ENCODE results near the gene ADIRF.
"Not testable (repeated sequence)": the region's sequence is repeated elsewhere in the genome, so short reads cannot be mapped to it uniquely, and the experiment has no call there.

DNA sequence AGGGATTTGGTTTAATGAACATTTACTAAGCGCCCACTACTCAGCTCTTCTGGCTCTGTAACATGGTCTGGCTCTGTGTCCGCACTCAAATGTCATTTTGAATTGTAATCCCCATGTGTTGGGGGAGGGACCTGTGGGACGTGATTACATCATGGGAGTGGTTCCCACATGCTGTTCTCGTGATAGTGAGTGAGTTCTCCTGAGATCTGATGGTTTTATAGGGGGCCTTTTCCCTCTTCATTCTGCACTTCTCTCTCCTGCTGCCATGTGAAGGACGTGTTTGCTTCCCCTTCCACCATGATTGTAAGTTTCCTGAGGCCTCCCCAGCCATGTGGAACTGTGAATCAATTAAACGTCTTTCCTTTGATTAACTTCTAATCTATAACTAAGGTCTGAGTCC lies 12.7 kb downstream of the ADIRF start:
- TF ChIP-seq, protein P1, sequence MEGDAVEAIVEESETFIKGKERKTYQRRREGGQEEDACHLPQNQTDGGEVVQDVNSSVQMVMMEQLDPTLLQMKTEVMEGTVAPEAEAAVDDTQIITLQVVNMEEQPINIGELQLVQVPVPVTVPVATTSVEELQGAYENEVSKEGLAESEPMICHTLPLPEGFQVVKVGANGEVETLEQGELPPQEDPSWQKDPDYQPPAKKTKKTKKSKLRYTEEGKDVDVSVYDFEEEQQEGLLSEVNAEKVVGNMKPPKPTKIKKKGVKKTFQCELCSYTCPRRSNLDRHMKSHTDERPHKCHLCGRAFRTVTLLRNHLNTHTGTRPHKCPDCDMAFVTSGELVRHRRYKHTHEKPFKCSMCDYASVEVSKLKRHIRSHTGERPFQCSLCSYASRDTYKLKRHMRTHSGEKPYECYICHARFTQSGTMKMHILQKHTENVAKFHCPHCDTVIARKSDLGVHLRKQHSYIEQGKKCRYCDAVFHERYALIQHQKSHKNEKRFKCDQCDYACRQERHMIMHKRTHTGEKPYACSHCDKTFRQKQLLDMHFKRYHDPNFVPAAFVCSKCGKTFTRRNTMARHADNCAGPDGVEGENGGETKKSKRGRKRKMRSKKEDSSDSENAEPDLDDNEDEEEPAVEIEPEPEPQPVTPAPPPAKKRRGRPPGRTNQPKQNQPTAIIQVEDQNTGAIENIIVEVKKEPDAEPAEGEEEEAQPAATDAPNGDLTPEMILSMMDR (optimal IDR thresholded peaks at IDR 0.05 in 1 of 3, IDR thresholded peaks at IDR 0.05 in 1 of 3, conservative IDR thresholded peaks at IDR 0.05 in 1 of 3; ENCODE audit: extremely low read depth in 1 of 3, insufficient read depth in 2 of 3, low read length in 3 of 3), result not testable (repeated sequence)
- not testable (repeated sequence) for TF ChIP-seq EZH2 (IDR thresholded peaks at IDR 0.05; ENCODE audit: low read length)
